A673 (cell line): ENCODE data around the gene RIMS4. TPM values are rescaled to one million over a fixed set of nuclear protein-coding genes. Genes with fewer than 3 reads are reported as not detected.

Experiments used
- BruUV-seq: library from RNA; stranded (reverse); fragments of 400-500 nt; replicated peaks from 2 replicates; lab custom pipeline; 2021; lab: Mats Ljungman, UMichigan
- CTCF ChIA-PET: fragments of 300-600 bp; sonication (Branson Sonifier 250); formaldehyde crosslinking; loops from one replicate; lab custom pipeline; 2022; ENCODE audit warnings: antibody characterized with exemption; lab: Charles Lee
- POLR2A ChIA-PET: fragments of 300-600 bp; sonication (Branson Sonifier 250); formaldehyde crosslinking; loops from one replicate; lab custom pipeline; 2022; ENCODE audit warnings: antibody characterized with exemption; ENCODE audit not compliant: low non-redundant PET; lab: Charles Lee
- DNase-seq: peaks from one replicate; pipeline ENCODE4 v3.0.0-alpha.2; 2015; ENCODE audit warnings: low spot score
- H3K27ac ChIP-seq: fragments of 200-600 bp; sonication (generic); 2 replicates; pipeline ENCODE4 v1.5.1; 2016; ENCODE audit warnings: mixed run types, low read depth, mild to moderate bottlenecking, mixed read lengths, antibody characterized with exemption, low read length; ENCODE audit not compliant: poor library complexity, severe bottlenecking
- H3K27me3 ChIP-seq: fragments of 200-600 bp; sonication (generic); replicated peaks from 2 replicates; pipeline ENCODE4 v1.6.1; 2017; ENCODE audit warnings: mixed run types, low read depth, mild to moderate bottlenecking, mixed read lengths, antibody characterized with exemption, low read length; ENCODE audit not compliant: insufficient read depth, poor library complexity
- H3K36me3 ChIP-seq: fragments of 200-600 bp; sonication (generic); 2 replicates; pipeline ENCODE4 v1.6.1; 2016; ENCODE audit warnings: mixed run types, mild to moderate bottlenecking, mixed read lengths, antibody characterized with exemption, low read length; ENCODE audit not compliant: insufficient read depth, poor library complexity, severe bottlenecking
- H3K4me1 ChIP-seq: fragments of 200-600 bp; sonication (generic); 2 replicates; pipeline ENCODE4 v1.6.1; 2017; ENCODE audit warnings: mixed run types, mild to moderate bottlenecking, mixed read lengths, antibody characterized with exemption, low read length; ENCODE audit not compliant: insufficient read depth, poor library complexity, severe bottlenecking
- H3K4me3 ChIP-seq: fragments of 200-600 bp; sonication (generic); 2 replicates; pipeline ENCODE4 v1.5.1; 2016; ENCODE audit warnings: low read depth, mixed run types, mild to moderate bottlenecking, mixed read lengths, low read length; ENCODE audit not compliant: poor library complexity, severe bottlenecking
- H3K9me3 ChIP-seq: fragments of 200-600 bp; sonication (generic); 2 replicates; pipeline ENCODE4 v1.6.1; 2016; ENCODE audit warnings: mixed run types, low read depth, mild to moderate bottlenecking, mixed read lengths, antibody characterized with exemption, low read length; ENCODE audit not compliant: poor library complexity, severe bottlenecking
- EZH2 ChIP-seq: fragments of 200-600 bp; sonication (generic); IDR thresholded peaks from 2 replicates; pipeline ENCODE4 v1.6.1; 2017; ENCODE audit warnings: borderline replicate concordance, low read depth, mild to moderate bottlenecking, mixed read lengths, antibody characterized with exemption, low read length; ENCODE audit not compliant: poor library complexity, severe bottlenecking
- intact Hi-C: fragments of 100-400 bp; cut with micrococcal nuclease; formaldehyde crosslinking; loops from one replicate; pipeline ENCODE4 v1.10.0; 2022; ENCODE audit not compliant: unreplicated experiment
- total RNA-seq: library from RNA; stranded (reverse); gene quantifications from 2 replicates; pipeline ENCODE4 v1.2.3, GENCODE V29; 2021
- TF ChIP-seq, protein P1 (sequence below): fragments of 300-800, 200-600 bp; sonication (generic); conservative IDR thresholded peaks from 2 replicates; pipeline ENCODE4 v1.5.1; 2017; ENCODE audit warnings: low read depth, mild to moderate bottlenecking, antibody characterized with exemption, low read length, moderate library complexity, mixed read lengths

The RIMS4 gene
- total RNA-seq, 1 experiment from 2014 or later = 0.39 TPM

DNA sequence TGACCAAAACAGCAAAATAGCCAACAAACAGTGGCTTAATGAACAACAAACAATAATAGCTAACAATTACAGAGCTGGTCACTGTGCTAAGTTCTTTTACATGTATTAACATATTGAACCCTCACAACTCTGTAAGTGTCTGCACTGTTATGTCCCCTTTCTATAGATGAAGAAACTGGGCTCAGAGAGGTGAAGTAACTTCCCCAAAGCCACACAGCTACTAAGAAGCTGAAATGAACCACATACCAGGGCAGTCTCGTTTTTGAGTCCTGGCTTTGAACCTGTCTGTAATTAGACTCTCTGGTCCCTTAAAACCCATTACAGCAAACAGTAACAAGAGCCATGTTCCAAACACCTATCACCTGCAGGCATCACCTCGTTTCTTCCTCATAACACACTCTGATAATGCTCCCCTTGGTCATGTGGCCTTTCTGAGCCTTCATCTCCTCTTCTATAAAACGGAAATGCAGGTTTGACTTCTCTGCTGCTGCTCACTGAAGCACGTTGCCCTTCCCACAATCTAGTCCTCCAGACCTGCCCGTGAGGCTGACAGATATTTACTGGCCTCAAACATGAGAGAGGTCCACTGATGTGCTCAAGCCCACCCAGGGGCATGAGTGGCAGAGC is 41.4 kb downstream of the RIMS4 start:
- H3K27me3 ChIP-seq = peaks cover 10% of the 10 kb centered on the region
- CTCF ChIA-PET = no interaction called here
- H3K4me1 ChIP-seq = no peaks in the 10 kb centered on the region
- POLR2A ChIA-PET = no interaction called here
- no peak for DNase-seq
- TF ChIP-seq, protein P1, sequence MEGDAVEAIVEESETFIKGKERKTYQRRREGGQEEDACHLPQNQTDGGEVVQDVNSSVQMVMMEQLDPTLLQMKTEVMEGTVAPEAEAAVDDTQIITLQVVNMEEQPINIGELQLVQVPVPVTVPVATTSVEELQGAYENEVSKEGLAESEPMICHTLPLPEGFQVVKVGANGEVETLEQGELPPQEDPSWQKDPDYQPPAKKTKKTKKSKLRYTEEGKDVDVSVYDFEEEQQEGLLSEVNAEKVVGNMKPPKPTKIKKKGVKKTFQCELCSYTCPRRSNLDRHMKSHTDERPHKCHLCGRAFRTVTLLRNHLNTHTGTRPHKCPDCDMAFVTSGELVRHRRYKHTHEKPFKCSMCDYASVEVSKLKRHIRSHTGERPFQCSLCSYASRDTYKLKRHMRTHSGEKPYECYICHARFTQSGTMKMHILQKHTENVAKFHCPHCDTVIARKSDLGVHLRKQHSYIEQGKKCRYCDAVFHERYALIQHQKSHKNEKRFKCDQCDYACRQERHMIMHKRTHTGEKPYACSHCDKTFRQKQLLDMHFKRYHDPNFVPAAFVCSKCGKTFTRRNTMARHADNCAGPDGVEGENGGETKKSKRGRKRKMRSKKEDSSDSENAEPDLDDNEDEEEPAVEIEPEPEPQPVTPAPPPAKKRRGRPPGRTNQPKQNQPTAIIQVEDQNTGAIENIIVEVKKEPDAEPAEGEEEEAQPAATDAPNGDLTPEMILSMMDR = no peak
- TF ChIP-seq EZH2 = no peak
- no peak overlapping the region for H3K4me3 ChIP-seq
- no TSS peak for BruUV-seq
- intact Hi-C loops = no loop called here
- no peaks in the 10 kb centered on the region for H3K9me3 ChIP-seq
- no peaks in the 10 kb centered on the region for H3K36me3 ChIP-seq
- no peak overlapping the region for H3K27ac ChIP-seq

DNA sequence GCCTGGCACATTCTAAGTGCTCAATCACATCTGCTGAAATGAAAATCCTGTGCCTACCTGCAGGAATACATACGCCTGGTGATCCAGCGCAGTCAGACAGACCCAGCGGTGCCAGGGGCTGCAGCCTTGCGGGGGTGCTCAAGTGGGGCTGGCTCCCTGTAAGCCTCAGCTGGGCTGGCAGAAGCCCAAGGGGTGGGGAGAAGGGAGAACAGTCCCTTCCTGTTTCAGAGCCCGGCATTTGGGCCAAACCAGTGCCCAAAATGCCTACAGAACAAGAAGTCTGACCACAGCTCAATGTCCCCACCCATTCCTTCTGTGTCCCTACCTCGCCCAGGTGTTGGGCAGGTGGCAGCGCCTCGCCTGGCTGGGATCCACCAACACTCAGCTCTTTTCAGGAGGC is 42.1 kb downstream of the RIMS4 start:
- no peaks in the 10 kb centered on the region for H3K36me3 ChIP-seq
- ChIA-PET POLR2A (no interaction called here), CTCF (no interaction called here)
- H3K9me3 ChIP-seq = no peaks in the 10 kb centered on the region
- intact Hi-C loops = no loop called here
- no peak for DNase-seq
- no TSS peak for BruUV-seq
- H3K27me3 ChIP-seq = peaks cover 10% of the 10 kb centered on the region
- H3K27ac ChIP-seq = no peak overlapping the region
- no peak for TF ChIP-seq EZH2
- TF ChIP-seq, protein P1 = no peak
- no peak overlapping the region for H3K4me3 ChIP-seq
- H3K4me1 ChIP-seq = no peaks in the 10 kb centered on the region

DNA sequence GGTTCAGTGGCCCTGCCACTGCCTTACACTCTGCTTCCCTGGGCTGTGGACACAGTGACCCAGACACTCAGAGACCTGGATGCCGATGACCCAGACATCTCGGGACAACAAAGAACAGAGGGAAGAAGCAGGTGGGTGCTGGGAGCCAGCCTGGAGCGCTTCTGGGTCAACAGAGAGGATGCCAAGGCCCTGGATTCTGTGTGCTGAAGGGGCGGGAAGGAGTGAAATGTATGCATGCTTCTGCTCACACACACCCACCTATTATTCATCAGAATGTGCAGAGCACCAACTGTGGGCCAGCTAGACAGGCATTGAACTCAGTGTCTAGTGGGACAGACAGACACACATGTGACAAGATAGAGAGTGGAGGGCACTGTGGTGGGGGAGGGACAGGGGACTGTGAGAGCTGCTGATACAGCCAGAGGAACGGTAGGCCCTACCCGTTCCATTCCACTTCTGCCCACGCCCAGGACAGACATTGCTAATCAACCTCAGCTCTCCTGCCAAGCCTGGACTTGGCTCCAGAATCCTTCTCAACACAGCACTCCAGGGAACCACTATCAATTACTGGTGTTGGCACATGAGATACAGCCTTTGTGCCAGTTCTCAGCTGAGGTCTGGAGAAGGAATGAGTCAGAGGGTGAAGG is 44.5 kb downstream of the RIMS4 start:
- H3K4me1 ChIP-seq = no peaks in the 10 kb centered on the region
- no peaks in the 10 kb centered on the region for H3K36me3 ChIP-seq
- POLR2A ChIA-PET = no interaction called here
- DNase-seq = no peak
- no peak overlapping the region for H3K27ac ChIP-seq
- peaks cover 3% of the 10 kb centered on the region for H3K27me3 ChIP-seq
- no peaks in the 10 kb centered on the region for H3K9me3 ChIP-seq
- CTCF ChIA-PET = no interaction called here
- intact Hi-C loops = no loop called here
- TF ChIP-seq, protein P1 = no peak
- TF ChIP-seq EZH2 = no peak
- H3K4me3 ChIP-seq = no peak overlapping the region
- BruUV-seq = no TSS peak
